Forelimb muscle (tissue), 1 donor: ENCODE data around the gene RTP2. TPM values are rescaled to one million over a fixed set of nuclear protein-coding genes. Genes with fewer than 3 reads are reported as not detected.

ENCODE experiments used
- DNase-seq: peaks from one replicate; pipeline ENCODE4 v3.0.0-alpha.2; 2013; ENCODE audit warnings: low read depth
- polyA plus RNA-seq: library from polyadenylated mRNA; unstranded; fragments of 120-200 nt; gene quantifications from one replicate; pipeline ENCODE4 v1.2.1, GENCODE V29; 2013; ENCODE audit not compliant: insufficient read length

RTP2 gene
- polyA plus RNA-seq, 1 donor = not detected

- DNase-seq = no peak
Observed at GRCh38 chr3:187739094-187739560, 36.8 kb upstream of the RTP2 start.

GRCh38 chr3:187738331-187739093 is 36.2 kb upstream of the RTP2 start:
- peak; percentile 96 for DNase-seq

- no peak for DNase-seq
Observed at GRCh38 chr3:187738071-187738330, 35.6 kb upstream of the RTP2 start.

- no peak for DNase-seq
Observed at GRCh38 chr3:187737368-187738070, 35.2 kb upstream of the RTP2 start.

- no peak for DNase-seq
Observed at GRCh38 chr3:187737006-187737367, 34.6 kb upstream of the RTP2 start.

GRCh38 chr3:187736418-187736871 is 34.1 kb upstream of the RTP2 start:
- DNase-seq = no peak

- no peak for DNase-seq
Observed at GRCh38 chr3:187735837-187736236, 33.5 kb upstream of the RTP2 start.

- DNase-seq = no peak
Observed at GRCh38 chr3:187735383-187735782, 33.0 kb upstream of the RTP2 start.

- DNase-seq = no peak
Observed at GRCh38 chr3:187734841-187735240, 32.5 kb upstream of the RTP2 start.

- no peak for DNase-seq
Observed at GRCh38 chr3:187733371-187733770, 31.0 kb upstream of the RTP2 start.

GRCh38 chr3:187729598-187729997 is 27.2 kb upstream of the RTP2 start:
- DNase-seq = no peak

- DNase-seq = no peak
Observed at GRCh38 chr3:187728940-187729583, 26.7 kb upstream of the RTP2 start.

GRCh38 chr3:187728248-187728647 is 25.9 kb upstream of the RTP2 start:
- DNase-seq = no peak

- DNase-seq = no peak
Observed at GRCh38 chr3:187726564-187726963, 24.2 kb upstream of the RTP2 start.

GRCh38 chr3:187725653-187726370 is 23.5 kb upstream of the RTP2 start:
- no peak for DNase-seq

- DNase-seq = no peak
Observed at GRCh38 chr3:187725224-187725623, 22.9 kb upstream of the RTP2 start.

GRCh38 chr3:187722206-187722612 is 19.9 kb upstream of the RTP2 start:
- DNase-seq = no peak

- no peak for DNase-seq
Observed at GRCh38 chr3:187721055-187721454, 18.7 kb upstream of the RTP2 start.

GRCh38 chr3:187720337-187720670 is 17.9 kb upstream of the RTP2 start:
- DNase-seq = no peak

GRCh38 chr3:187719628-187720336 is 17.4 kb upstream of the RTP2 start:
- no peak for DNase-seq

GRCh38 chr3:187718802-187719201 is 16.4 kb upstream of the RTP2 start:
- DNase-seq = no peak

GRCh38 chr3:187717572-187717971 is 15.2 kb upstream of the RTP2 start:
- DNase-seq = no peak
